CD4-positive, alpha-beta T cell treated with Interleukin-4 for 4 hours (primary cell): ENCODE measurements around the gene CDKL2.
"Not testable (repeated sequence)": the region's sequence is repeated elsewhere in the genome, so short reads cannot be mapped to it uniquely, and the experiment has no call there.

Experiments
- DNase-seq: peaks from one replicate; pipeline ENCODE4 v3.0.0-alpha.2; 2020

The CDKL2 gene

GRCh38 chr4:75630174-75630936, at the start of gene CDKL2:
Gene CDKL2 (minus strand): TSS chr4:75630528. CDS start chr4:75625988, 4,540 bp downstream.
- peak; percentile 93 for DNase-seq

DNA sequence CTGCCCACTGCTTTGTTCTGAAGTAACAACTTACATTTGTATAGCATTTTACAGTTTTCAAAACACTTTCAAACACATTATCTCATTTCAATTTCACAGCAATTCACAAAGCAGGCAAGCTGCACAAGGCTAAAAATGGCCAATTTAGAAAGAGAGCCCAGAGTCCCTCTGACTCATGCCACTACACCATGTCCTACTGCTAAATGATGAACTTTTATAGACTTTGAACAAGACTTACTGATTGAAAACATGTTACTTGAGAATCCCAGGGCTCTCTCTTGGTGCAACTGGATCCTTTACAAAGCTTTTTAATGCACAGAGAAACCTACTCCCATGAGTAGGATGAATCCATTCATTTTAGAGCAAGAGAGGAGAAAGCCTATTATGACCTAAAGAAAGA, 48.6 kb upstream of the CDKL2 start:
- DNase-seq: no peak

GRCh38 chr4:75678473-75678872, 48.1 kb upstream of the CDKL2 start:
- DNase-seq: no peak

- DNase-seq: no peak
Observed at GRCh38 chr4:75675004-75675531, 44.7 kb upstream of the CDKL2 start.

DNA sequence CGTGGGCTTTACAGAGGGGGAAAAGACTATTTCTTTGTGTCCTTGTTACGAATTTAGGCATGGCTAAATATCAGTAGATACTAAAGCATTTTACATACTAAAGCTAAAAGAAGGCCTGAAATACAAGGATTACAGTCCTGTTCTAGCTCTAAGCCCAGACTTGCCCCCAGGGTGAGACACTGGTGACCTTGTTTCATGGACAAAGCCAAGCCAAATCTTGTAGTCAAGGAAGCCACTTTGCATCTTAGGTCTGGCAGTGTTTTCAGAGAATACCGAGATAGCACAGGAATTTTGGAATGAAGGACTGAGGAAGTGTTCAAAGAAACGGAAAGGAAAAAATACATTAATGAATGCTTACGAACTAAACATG, 43.6 kb upstream of the CDKL2 start:
- DNase-seq: no peak

DNA sequence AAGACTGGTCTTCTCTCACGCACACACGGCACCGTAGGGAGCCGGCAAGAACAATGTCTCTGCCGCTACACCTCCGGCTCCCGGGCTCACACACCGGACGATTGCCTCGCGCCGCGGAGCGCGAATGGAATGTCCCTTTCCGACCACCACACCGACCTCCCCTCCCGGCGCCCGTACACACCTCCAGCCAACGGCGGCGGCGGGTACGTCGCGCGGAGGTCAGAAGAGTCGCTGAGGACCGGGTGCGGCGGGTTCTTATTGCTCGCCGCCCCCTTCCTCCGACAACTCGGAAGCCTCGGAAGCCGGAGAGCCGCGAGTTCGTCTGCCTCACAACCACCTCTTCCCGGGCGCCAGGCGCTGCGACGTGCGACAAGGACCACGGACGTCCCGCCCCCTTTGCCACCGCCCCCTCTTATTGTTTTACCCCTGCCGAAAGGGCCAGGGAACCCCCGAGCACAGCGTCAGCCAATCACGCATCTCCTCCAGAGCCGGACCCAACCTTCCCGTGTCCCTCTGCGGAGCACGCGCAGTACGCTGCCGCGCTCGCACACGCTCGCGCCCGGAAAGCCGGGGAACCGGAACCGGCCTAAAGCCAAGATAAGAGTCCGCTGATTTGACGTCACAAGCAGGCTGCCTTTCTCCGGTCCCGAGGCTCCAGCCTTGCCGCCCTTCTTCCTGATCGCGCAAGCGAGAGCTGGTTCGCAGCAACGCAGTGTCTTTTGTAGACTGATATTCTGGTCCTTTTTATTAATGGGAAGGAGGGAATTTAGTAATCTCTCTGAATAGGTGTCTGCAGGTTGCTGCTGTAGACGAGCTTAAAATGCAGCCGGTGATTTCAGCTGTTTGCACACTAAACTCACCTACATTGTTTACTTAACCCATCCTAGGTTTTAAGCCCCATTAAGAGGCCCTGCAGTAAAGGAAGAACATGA, 43.0 kb upstream of the CDKL2 start, which contains the start of gene G3BP2:
Gene G3BP2 (minus strand): TSS at position 385 of the 932 bp plus-strand sequence. CDS start 11,386 bp downstream, outside the sequence.
- peak; percentile 99 for DNase-seq

DNA sequence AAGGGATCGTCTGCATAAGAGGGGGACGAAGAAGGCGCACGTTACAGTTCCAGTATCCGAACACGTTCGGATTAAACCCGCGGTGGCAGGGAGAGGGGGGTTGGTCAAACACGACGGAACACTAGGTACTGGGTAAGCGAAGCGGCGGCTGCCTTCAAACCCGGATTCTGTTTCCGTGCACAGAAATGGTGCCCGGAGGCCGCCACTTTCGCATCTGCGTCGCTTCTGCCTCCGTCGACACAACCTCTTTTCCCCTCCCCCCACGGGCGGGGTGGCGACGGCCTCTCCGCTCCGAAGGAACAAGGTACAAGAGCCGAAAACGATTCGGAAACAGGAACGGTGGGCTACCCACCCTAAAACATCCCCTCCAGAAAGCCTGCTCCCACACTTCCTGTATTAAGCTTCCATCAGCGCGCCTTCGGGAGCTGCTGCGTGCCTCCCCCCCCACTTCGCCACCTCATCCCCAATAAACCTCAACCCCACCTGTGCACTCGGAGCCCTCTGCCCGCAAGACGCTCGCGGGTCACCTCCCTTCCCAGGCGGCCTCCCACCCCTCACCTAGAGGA, 42.2 kb upstream of the CDKL2 start:
- peak; percentile 77 for DNase-seq

- DNase-seq: no peak
Observed at GRCh38 chr4:75671802-75672421, 41.6 kb upstream of the CDKL2 start.

DNA sequence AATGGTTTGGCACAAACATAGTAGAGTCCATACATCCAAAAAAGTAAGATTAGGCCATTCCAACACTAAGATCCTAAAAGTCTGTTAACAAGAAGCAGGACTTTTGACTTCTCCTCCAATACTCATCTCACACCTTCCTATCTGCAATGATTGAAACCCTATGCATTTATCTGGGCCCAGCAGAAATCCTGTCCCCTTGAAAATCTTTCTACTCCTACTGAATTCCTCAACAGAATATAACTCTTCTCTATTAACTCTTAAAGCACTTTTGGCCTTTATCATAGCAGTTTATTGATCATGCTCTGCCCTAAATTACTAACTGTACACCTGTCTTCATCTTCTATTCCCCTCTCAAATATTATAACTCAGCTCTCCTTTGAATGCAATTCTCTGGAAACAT, 38.3 kb upstream of the CDKL2 start:
- no peak for DNase-seq

DNA sequence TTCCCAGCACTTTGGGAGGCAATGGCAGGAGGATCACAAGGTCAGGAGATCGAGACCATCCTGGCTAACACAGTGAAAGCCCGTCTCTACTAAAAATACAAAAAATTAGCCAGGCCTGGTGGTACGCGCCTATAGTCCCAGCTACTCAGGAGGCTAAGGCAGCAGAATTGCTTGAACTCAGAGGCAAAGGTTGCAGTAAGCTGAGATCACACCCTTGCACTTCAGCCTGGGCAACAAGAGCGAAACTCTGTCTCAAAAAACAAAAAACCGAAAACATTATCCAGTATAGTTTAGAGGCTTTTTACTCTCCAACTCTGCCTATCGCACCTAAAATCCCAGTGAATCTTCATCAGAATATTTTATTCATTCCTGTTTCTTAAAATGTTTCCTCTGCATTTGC, 37.3 kb upstream of the CDKL2 start:
- not testable (repeated sequence) for DNase-seq

- DNase-seq: peak; percentile 15
Observed at GRCh38 chr4:75666299-75666698, 36.0 kb upstream of the CDKL2 start.

DNA sequence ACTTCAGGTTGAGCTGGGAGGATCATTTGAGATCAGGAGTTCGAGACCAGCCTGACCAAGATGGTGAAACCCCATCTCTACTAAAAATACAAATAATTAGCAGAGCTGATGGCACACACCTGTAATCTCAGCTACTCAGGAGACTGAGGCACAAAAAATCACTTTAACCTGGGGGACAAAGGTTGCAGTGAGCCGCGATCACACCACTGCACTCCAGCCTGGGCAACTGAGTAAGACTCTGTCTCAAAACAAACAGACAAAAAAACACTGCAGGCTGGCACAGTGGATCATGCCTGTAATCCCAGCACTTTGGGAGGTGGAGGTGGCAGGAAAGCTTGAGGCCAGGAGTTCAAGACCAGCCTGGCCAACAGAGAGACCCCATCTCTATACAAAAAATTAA, 34.3 kb upstream of the CDKL2 start:
- not testable (repeated sequence) for DNase-seq

DNA sequence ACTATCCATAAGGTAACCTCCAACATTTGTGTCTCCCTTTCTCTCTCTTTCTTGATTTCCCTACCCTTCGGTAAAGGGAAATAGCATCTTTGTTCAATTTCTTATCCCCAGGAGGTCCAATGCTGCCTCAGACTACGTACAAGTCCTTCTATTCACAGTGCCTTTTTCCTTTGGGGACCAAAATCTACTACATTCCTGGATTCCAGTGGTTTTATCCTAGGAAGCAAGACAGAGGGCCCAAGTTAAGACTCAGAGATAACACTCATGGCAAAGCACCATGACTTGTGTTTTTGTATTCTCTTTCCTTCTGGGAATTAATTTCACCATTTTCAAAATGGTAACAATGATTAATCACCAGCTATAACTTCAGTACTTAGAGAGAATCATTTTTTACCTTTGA, 32.3 kb upstream of the CDKL2 start:
- no peak for DNase-seq

- no peak for DNase-seq
Observed at GRCh38 chr4:75660491-75660890, 30.2 kb upstream of the CDKL2 start.

DNA sequence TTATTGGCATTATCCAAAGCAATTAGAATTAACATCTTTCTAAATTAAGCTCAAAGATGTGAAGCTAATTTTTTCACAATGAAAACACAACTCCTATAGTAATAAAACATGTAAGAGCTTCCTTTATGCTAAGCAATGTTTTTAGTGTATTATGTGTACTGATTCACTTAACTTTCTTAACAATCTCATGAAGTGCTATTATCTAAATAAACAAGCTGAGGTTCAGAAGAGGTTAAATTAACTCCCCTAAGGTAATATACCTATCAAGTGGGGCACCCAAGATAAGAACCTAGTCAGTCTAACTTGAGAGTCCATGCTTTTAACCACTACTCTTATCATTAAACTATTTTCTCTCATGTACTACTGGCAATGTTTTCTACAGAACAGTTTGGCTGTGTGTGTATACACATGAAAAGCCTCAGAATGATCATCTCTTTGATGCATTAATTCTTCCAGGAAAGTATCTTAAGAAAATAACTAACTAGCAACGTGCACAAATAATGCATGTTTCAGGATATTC, 29.2 kb upstream of the CDKL2 start:
- no peak for DNase-seq

- no peak for DNase-seq
Observed at GRCh38 chr4:75658876-75659275, 28.5 kb upstream of the CDKL2 start.

- DNase-seq: peak; percentile 64
Observed at GRCh38 chr4:75655562-75655961, 25.2 kb upstream of the CDKL2 start.

- peak; percentile 44 for DNase-seq
Observed at GRCh38 chr4:75654905-75655304, 24.6 kb upstream of the CDKL2 start.

DNA sequence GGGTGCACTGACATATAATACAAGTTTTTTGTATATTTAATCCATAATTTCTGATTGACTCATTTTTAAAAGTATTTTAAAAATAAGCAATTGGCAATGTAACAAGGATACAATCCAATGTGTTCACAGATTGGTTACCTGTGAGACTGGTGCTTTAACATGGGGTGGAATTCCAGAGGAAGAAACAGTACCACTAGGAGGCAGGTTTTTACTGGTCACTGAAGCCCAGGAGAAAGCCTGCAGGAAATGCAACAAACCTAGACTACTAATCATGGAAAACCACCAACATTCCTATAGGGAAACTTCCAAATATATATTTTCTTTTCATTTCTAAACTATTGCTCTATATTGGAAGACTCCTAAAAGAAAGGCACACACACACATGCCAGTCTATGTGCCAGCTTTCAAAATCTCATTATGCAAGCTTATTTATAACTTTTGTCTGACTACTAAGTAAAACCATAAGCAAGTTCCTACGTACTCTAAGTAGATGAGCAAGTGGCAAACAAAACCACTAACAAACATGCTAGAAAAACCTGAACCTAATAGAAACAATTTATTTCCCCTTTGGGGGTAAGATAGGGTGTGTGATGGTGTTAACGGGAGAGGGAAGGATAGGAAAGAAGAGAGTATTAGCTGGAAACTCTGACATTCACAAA, 23.6 kb upstream of the CDKL2 start:
- no peak for DNase-seq

GRCh38 chr4:75644095-75644494, 13.8 kb upstream of the CDKL2 start:
- no peak for DNase-seq

- DNase-seq: no peak
Observed at GRCh38 chr4:75643651-75644050, 13.3 kb upstream of the CDKL2 start.

DNA sequence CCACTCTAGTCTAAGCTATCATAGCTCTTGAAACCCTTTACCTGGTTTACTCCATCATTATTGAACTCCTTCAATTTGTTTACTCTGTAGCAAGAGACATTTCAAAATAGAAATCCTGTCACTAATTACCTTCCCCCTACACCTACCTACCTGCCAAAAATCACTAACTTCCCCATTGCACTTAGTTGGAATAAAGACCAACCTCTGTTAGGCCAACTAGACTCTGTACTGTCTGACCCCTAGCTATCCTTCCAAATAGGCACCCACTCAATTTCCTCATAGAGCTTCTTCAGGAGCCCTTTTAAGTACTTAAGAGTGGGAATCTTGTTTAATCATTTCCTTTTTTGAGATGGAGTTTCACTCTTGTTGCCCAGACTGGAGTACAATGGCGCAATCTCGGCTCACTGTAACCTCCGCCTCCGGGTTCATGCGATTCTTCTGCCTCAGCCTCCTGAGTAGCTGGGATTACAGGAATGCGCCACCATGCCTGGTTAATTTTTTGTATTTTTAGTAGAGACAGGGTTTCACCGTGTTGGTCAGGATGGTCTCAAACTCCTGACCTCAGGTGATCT, 8.9 kb upstream of the CDKL2 start:
- no peak for DNase-seq
